GM12874 (cell line): ENCODE data around the gene CABLES1.

Experiments used
- CTCF ChIP-seq: IDR thresholded peaks from 2 replicates; pipeline ENCODE4 v1.5.1; 2011; ENCODE audit warnings: low read depth, mild to moderate bottlenecking, control low read depth, low read length, moderate library complexity; ENCODE audit not compliant: insufficient read depth

CABLES1 gene

DNA sequence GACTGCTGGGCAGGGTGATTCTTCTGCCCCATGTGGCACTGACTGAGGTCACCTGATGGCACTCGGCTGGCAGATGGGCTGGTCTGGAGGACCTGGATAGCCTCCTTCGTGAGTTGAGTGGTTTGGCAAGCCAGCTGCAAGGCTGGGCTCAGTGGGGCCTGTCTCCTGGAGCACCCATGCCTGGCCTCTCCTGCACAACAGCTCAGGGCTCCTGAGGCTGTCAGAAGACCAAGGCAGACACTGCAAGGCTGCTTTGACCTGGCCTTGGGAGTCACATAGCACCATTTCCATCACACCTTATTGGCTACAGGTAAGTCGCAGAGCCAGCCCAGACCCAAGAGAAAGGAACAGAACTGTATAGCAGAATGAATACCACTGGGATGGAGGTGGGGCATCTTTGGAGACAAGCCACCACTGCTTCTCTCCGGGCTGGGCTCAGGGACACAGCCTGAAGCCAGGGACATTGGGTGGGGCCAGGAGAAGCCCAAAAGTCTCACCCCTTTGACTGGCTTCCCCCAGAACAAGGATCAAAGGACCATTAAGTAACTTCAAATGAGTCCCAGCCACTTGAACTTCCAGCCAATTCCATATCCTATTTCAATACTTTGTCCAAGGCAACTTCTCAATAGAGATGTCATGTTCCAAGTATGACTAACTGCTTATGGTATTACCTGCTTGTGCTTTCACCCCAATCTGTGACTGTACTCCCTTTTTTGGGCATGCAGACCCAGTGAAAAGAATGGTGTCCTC, 156.3 kb downstream of the CABLES1 start:
- TF ChIP-seq CTCF: no peak

GRCh38 chr18:23300231-23300805, 165.0 kb downstream of the CABLES1 start:
- TF ChIP-seq CTCF: no peak

DNA sequence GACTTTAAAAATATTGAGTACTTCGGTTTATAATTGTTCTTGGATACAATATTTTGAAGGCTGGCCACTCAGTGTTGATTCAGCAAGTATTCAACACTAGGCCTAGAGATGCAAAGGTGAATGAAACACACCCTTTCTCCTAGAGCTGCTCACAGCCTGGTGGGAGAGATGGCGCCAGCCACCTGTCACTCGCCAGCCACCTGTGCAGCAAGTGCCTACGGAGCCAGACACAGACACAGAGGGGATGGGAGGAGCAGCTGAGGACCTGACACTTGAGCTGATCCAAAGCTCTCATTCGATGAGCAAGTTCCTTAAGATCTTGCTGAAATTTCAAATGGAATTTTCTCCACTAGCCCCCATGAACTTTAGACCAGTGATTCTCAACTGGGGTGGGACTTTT, 166.7 kb downstream of the CABLES1 start:
- no peak for TF ChIP-seq CTCF

GRCh38 chr18:23302511-23302850, 167.2 kb downstream of the CABLES1 start:
- TF ChIP-seq CTCF: no peak

- no peak for TF ChIP-seq CTCF
These were observed 167.7 kb downstream of the CABLES1 start for GRCh38 chr18:23302851-23303527.

GRCh38 chr18:23306822-23307221, 171.5 kb downstream of the CABLES1 start:
- no peak for TF ChIP-seq CTCF

- TF ChIP-seq CTCF: no peak
These were observed 172.4 kb downstream of the CABLES1 start for GRCh38 chr18:23307567-23308295.
